H9 (cell line): ENCODE measurements around the gene JMJD7. TPM values are rescaled to one million over a fixed set of nuclear protein-coding genes. Genes with fewer than 3 reads are reported as not detected.

Experiments
- DNase-seq: peaks from one replicate; pipeline ENCODE4 v3.0.0-alpha.2; 2017
- H2AFZ ChIP-seq: one replicate; pipeline ENCODE4 v1.6.1; 2013; ENCODE audit warnings: mild to moderate bottlenecking, low read length, control low read depth, moderate library complexity
- H2AK5ac ChIP-seq: 2 replicates; pipeline ENCODE4 v1.6.1; 2013; ENCODE audit warnings: low read length, control low read depth, mixed read lengths; ENCODE audit not compliant: insufficient read length
- H2BK120ac ChIP-seq: one replicate; pipeline ENCODE4 v1.6.1; 2013; ENCODE audit warnings: low read depth, mild to moderate bottlenecking, low read length, control low read depth, inconsistent platforms; ENCODE audit not compliant: poor library complexity, severe bottlenecking
- H2BK12ac ChIP-seq: 2 replicates; pipeline ENCODE4 v1.6.1; 2013; ENCODE audit warnings: low read length, control low read depth, mixed read lengths, low read depth; ENCODE audit not compliant: insufficient read length
- H2BK15ac ChIP-seq: 2 replicates; pipeline ENCODE4 v1.6.1; 2013; ENCODE audit warnings: low read depth, low read length, control low read depth
- H2BK20ac ChIP-seq: one replicate; pipeline ENCODE4 v1.6.1; 2013; ENCODE audit warnings: low read depth, mild to moderate bottlenecking, low read length, control low read depth, inconsistent platforms; ENCODE audit not compliant: poor library complexity, severe bottlenecking
- H2BK5ac ChIP-seq: 2 replicates; pipeline ENCODE4 v1.6.1; 2013; ENCODE audit warnings: low read length, control low read depth, mixed read lengths; ENCODE audit not compliant: insufficient read length
- H3K14ac ChIP-seq: 2 replicates; pipeline ENCODE4 v1.6.1; 2013; ENCODE audit warnings: low read length, control low read depth; ENCODE audit not compliant: insufficient read depth
- H3K18ac ChIP-seq: 2 replicates; pipeline ENCODE4 v1.6.1; 2013; ENCODE audit warnings: low read depth, mild to moderate bottlenecking, mixed read lengths, low read length, control low read depth; ENCODE audit not compliant: insufficient read length
- H3K23ac ChIP-seq: 2 replicates; pipeline ENCODE4 v1.6.1; 2013; ENCODE audit warnings: low read length, control low read depth, mixed read lengths, low read depth; ENCODE audit not compliant: insufficient read length
- H3K23me2 ChIP-seq: 2 replicates; pipeline ENCODE4 v1.6.1; 2013; ENCODE audit warnings: low read depth, mild to moderate bottlenecking, mixed read lengths, low read length, control low read depth; ENCODE audit not compliant: insufficient read length, poor library complexity, severe bottlenecking
- H3K27ac ChIP-seq: 2 replicates; pipeline ENCODE4 v1.5.1; 2013; ENCODE audit warnings: low read length, control low read depth, mixed read lengths, low read depth; ENCODE audit not compliant: insufficient read length
- H3K27me3 ChIP-seq: 2 replicates; pipeline ENCODE4 v1.6.1; 2013; ENCODE audit warnings: low read length, control low read depth, inconsistent platforms; ENCODE audit not compliant: insufficient read depth
- H3K4ac ChIP-seq: 2 replicates; pipeline ENCODE4 v1.6.1; 2013; ENCODE audit warnings: low read depth, mild to moderate bottlenecking, control low read depth, inconsistent platforms, low read length, moderate library complexity
- H3K4me1 ChIP-seq: 2 replicates; pipeline ENCODE4 v1.6.1; 2013; ENCODE audit warnings: low read length, control low read depth, inconsistent platforms; ENCODE audit not compliant: insufficient read depth
- H3K4me2 ChIP-seq: 2 replicates; pipeline ENCODE4 v1.6.1; 2013; ENCODE audit warnings: low read length, control low read depth, mixed read lengths; ENCODE audit not compliant: insufficient read length, insufficient read depth
- H3K56ac ChIP-seq: 2 replicates; pipeline ENCODE4 v1.6.1; 2013; ENCODE audit warnings: low read depth, mild to moderate bottlenecking, mixed read lengths, low read length, control low read depth; ENCODE audit not compliant: insufficient read length
- H3K79me1 ChIP-seq: 2 replicates; pipeline ENCODE4 v1.6.1; 2013; ENCODE audit warnings: low read depth, mild to moderate bottlenecking, moderate library complexity, low read length, control low read depth, inconsistent platforms; ENCODE audit not compliant: insufficient read depth, poor library complexity, severe bottlenecking
- H3K79me2 ChIP-seq: 2 replicates; pipeline ENCODE4 v1.6.1; 2013; ENCODE audit warnings: low read length, control low read depth, inconsistent platforms; ENCODE audit not compliant: insufficient read depth
- H3K9ac ChIP-seq: 2 replicates; pipeline ENCODE4 v1.6.1; 2013; ENCODE audit warnings: low read length, control low read depth, mixed read lengths; ENCODE audit not compliant: insufficient read length; ENCODE audit errors: extremely low read depth
- H3K9me3 ChIP-seq: one replicate; pipeline ENCODE4 v1.6.1; 2013; ENCODE audit warnings: low read depth, low read length, inconsistent platforms; ENCODE audit not compliant: control insufficient read depth
- H3T11ph ChIP-seq: one replicate; pipeline ENCODE4 v1.6.1; 2013; ENCODE audit warnings: mild to moderate bottlenecking, low read length, control low read depth, inconsistent platforms
- H4K20me1 ChIP-seq: one replicate; pipeline ENCODE4 v1.6.1; 2013; ENCODE audit not compliant: control insufficient read depth, insufficient read length, insufficient read depth
- H4K5ac ChIP-seq: 2 replicates; pipeline ENCODE4 v1.6.1; 2013; ENCODE audit warnings: low read depth, mild to moderate bottlenecking, mixed read lengths, low read length, control low read depth; ENCODE audit not compliant: insufficient read length
- H4K8ac ChIP-seq: replicated peaks from 2 replicates; pipeline ENCODE4 v1.6.1; 2013; ENCODE audit warnings: low read length, control low read depth, mixed read lengths, low read depth; ENCODE audit not compliant: insufficient read length
- H4K91ac ChIP-seq: 2 replicates; pipeline ENCODE4 v1.6.1; 2013; ENCODE audit warnings: low read depth, mild to moderate bottlenecking, moderate library complexity, mixed read lengths, low read length, control low read depth; ENCODE audit not compliant: insufficient read length
- H3K27ac Mint-ChIP-seq, 3 experiments: 2 replicates in 2 of 3; 3 replicates in 1 of 3; pipeline ENCODE4 v1.8.0; 2020 to 2021; ENCODE audit warnings: mixed read lengths in 3 of 3, mild to moderate bottlenecking in 1 of 3, moderate library complexity in 1 of 3
- H3K27me3 Mint-ChIP-seq: 2 replicates; pipeline ENCODE4 v1.8.0; 2021; ENCODE audit warnings: low read depth, mild to moderate bottlenecking, moderate library complexity, mixed read lengths
- H3K36me3 Mint-ChIP-seq, 3 experiments: 2 replicates in 2 of 3; 3 replicates in 1 of 3; pipeline ENCODE4 v1.8.0; 2020 to 2021; ENCODE audit warnings: low read depth in 3 of 3, mixed read lengths in 3 of 3; ENCODE audit not compliant: insufficient read depth in 1 of 3
- H3K4me1 Mint-ChIP-seq, 2 experiments: 2 replicates each; pipeline ENCODE4 v1.8.0; 2020; ENCODE audit warnings: mixed read lengths in 2 of 2
- H3K4me3 Mint-ChIP-seq, 2 experiments: 2 replicates in 1 of 2; 3 replicates in 1 of 2; pipeline ENCODE4 v1.8.0; 2020 to 2021; ENCODE audit warnings: mild to moderate bottlenecking in 2 of 2, mixed read lengths in 2 of 2, moderate library complexity in 1 of 2
- H3K9me3 Mint-ChIP-seq, 2 experiments: 2 replicates in 1 of 2; 3 replicates in 1 of 2; pipeline ENCODE4 v1.8.0; 2020; ENCODE audit warnings: mild to moderate bottlenecking in 2 of 2, mixed read lengths in 2 of 2, moderate library complexity in 1 of 2
- total RNA-seq: library from RNA; stranded (reverse); gene quantifications from 2 replicates; pipeline ENCODE4 v1.2.1, GENCODE V29; 2021
- TF ChIP-seq, protein P1 (sequence below): fragments of 200-600 bp; sonication (generic); conservative IDR thresholded peaks from 3 replicates; pipeline ENCODE4 v1.8.0; 2021; ENCODE audit warnings: antibody characterized with exemption, mild to moderate bottlenecking

Gene JMJD7
- total RNA-seq, 1 experiment from 2014 or later: 13.3 TPM

DNA sequence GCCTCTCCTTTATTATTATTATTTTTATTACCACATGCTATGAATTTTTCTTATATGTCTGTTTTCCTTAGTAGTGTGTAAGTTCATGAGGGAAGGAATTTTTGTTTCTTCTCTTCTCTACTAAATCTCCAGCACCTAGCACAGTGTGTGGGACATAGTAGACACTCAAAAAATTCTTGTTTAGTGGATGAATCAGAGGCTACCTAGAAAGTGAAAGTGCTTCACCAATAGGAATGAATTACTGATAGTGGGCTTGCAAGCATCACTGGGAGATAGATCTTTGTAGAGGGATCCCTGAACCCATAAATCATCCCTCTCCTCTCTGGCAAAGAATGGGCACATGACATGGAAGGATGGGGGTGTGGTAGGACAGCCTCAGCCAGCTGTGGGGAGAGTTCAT is 57.4 kb downstream of the JMJD7 start:
- H3K18ac ChIP-seq: no peak overlapping the region
- Mint-ChIP-seq H3K4me1 (peaks cover 6 to 10% of the 10 kb centered on the region in 2 experiments), H3K36me3 (peaks cover 0 to 1% (median 0%) of the 10 kb centered on the region in 3 experiments; a peak in 2 of 7 replicates), H3K9me3 (no peaks in the 10 kb centered on the region), H3K27ac (no peak overlapping the region), H3K27me3 (peaks cover 40% of the 10 kb centered on the region), H3K4me3 (no peak overlapping the region)
- no peaks in the 10 kb centered on the region for H3K79me2 ChIP-seq
- TF ChIP-seq, protein P1, sequence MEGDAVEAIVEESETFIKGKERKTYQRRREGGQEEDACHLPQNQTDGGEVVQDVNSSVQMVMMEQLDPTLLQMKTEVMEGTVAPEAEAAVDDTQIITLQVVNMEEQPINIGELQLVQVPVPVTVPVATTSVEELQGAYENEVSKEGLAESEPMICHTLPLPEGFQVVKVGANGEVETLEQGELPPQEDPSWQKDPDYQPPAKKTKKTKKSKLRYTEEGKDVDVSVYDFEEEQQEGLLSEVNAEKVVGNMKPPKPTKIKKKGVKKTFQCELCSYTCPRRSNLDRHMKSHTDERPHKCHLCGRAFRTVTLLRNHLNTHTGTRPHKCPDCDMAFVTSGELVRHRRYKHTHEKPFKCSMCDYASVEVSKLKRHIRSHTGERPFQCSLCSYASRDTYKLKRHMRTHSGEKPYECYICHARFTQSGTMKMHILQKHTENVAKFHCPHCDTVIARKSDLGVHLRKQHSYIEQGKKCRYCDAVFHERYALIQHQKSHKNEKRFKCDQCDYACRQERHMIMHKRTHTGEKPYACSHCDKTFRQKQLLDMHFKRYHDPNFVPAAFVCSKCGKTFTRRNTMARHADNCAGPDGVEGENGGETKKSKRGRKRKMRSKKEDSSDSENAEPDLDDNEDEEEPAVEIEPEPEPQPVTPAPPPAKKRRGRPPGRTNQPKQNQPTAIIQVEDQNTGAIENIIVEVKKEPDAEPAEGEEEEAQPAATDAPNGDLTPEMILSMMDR: no peak
- H3K4me2 ChIP-seq: no peak overlapping the region
- no peak overlapping the region for H2BK12ac ChIP-seq
- no peak overlapping the region for H4K5ac ChIP-seq
- H4K91ac ChIP-seq: no peak overlapping the region
- H3K56ac ChIP-seq: no peak overlapping the region
- H3K9ac ChIP-seq: no peak overlapping the region
- H4K20me1 ChIP-seq: no peaks in the 10 kb centered on the region
- H3K14ac ChIP-seq: no peak overlapping the region
- no peak overlapping the region for H2AFZ ChIP-seq
- H2BK20ac ChIP-seq: no peak overlapping the region
- H2BK5ac ChIP-seq: no peak overlapping the region
- no peak overlapping the region for H3K4ac ChIP-seq
- H2BK120ac ChIP-seq: no peak overlapping the region
- H3K27me3 ChIP-seq: peaks cover 7% of the 10 kb centered on the region; the same call in 1 of the 2 replicates
- H2BK15ac ChIP-seq: no peak overlapping the region
- H3T11ph ChIP-seq: no peak overlapping the region
- H3K27ac ChIP-seq: no peak overlapping the region
- no peaks in the 10 kb centered on the region for H3K79me1 ChIP-seq
- no peak overlapping the region for H2AK5ac ChIP-seq
- no peak overlapping the region for H3K23ac ChIP-seq
- no peaks in the 10 kb centered on the region for H3K9me3 ChIP-seq
- H3K23me2 ChIP-seq: peaks cover 3% of the 10 kb centered on the region
- H4K8ac ChIP-seq: no peak overlapping the region
- no peak for DNase-seq
- no peaks in the 10 kb centered on the region for H3K4me1 ChIP-seq
